Activated CD4-positive, alpha-beta T cell treated with anti-CD3 and anti-CD28 coated beads, Interleukin-2, amount 10 ng/mL, durations not matched to agents 24 days and 14 days (primary cell): ENCODE measurements around the gene HOXB6. TPM values are rescaled to one million over a fixed set of nuclear protein-coding genes. Genes with fewer than 3 reads are reported as not detected.

Source experiments
- DNase-seq: peaks from one replicate; pipeline ENCODE4 v3.0.0; 2022
- H3K27ac Mint-ChIP-seq: one replicate; pipeline ENCODE4 v1.8.0; 2022; ENCODE audit warnings: mild to moderate bottlenecking, mixed read lengths
- H3K27me3 Mint-ChIP-seq: one replicate; pipeline ENCODE4 v1.8.0; 2022; ENCODE audit warnings: mixed read lengths
- H3K36me3 Mint-ChIP-seq: one replicate; pipeline ENCODE4 v1.8.0; 2022; ENCODE audit warnings: low read depth, mild to moderate bottlenecking, mixed read lengths
- H3K4me1 Mint-ChIP-seq: one replicate; pipeline ENCODE4 v1.8.0; 2021; ENCODE audit warnings: mixed read lengths
- H3K4me3 Mint-ChIP-seq: one replicate; pipeline ENCODE4 v1.8.0; 2022; ENCODE audit warnings: mild to moderate bottlenecking, moderate library complexity, mixed read lengths
- H3K9me3 Mint-ChIP-seq: one replicate; pipeline ENCODE4 v1.8.0; 2021; ENCODE audit warnings: mixed read lengths
- intact Hi-C: fragments of 100-400 bp; cut with micrococcal nuclease; formaldehyde crosslinking; loops from one replicate; pipeline ENCODE4 v1.15.1; 2023
- total RNA-seq: library from RNA; stranded (reverse); gene quantifications from 2 replicates; pipeline ENCODE4 v1.2.3, GENCODE V29; 2022

Gene HOXB6
- total RNA-seq, 1 donor from 2014 or later, result 0.33 TPM

DNA sequence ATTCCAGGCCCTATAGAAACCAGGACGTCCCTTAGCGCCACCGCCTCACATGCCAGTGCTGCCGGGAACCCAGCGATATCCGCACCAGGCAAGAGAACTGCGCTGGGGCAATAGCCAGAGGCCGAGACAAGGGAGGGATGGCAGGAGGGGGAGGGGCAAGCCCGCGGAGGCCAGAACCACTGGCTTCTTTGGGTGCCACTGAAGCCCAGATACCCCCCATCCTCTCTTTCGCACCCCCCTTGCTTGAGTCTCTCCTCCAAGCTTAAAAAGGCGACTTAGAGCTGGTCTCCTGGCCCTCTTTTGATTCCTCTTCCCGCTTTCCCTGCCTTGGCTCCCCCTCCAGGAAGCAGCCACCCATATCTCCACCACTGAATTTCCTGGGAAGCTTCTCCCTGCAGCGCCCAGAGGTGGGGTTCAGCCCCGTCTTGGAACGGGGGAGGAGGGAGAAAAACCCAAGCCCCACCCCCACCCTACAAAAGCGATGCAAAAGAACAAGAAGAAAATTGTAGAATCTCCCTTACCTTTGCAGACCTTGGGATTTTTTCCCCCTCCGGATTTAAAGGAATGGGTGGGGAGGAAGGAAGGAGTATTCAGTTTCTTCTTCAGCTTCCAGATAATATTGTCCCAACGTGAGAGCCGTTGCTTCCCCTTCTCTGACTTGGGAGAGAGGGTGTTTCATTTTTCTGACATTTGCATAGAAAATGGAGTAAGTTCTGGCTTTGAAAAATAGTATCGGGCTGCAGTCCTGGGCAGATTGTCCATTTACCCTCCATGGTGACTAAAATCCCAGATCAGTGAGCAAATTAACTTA is 622 bp downstream of the HOXB6 start:
- intact Hi-C loops, result no loop called here
- H3K27ac Mint-ChIP-seq, result no peak overlapping the region
- H3K4me1 Mint-ChIP-seq, result peaks cover 19% of the 10 kb centered on the region
- H3K4me3 Mint-ChIP-seq, result no peak overlapping the region
- H3K27me3 Mint-ChIP-seq, result peaks cover 87% of the 10 kb centered on the region
- H3K9me3 Mint-ChIP-seq, result no peaks in the 10 kb centered on the region
- no peaks in the 10 kb centered on the region for H3K36me3 Mint-ChIP-seq
- no peak for DNase-seq

DNA sequence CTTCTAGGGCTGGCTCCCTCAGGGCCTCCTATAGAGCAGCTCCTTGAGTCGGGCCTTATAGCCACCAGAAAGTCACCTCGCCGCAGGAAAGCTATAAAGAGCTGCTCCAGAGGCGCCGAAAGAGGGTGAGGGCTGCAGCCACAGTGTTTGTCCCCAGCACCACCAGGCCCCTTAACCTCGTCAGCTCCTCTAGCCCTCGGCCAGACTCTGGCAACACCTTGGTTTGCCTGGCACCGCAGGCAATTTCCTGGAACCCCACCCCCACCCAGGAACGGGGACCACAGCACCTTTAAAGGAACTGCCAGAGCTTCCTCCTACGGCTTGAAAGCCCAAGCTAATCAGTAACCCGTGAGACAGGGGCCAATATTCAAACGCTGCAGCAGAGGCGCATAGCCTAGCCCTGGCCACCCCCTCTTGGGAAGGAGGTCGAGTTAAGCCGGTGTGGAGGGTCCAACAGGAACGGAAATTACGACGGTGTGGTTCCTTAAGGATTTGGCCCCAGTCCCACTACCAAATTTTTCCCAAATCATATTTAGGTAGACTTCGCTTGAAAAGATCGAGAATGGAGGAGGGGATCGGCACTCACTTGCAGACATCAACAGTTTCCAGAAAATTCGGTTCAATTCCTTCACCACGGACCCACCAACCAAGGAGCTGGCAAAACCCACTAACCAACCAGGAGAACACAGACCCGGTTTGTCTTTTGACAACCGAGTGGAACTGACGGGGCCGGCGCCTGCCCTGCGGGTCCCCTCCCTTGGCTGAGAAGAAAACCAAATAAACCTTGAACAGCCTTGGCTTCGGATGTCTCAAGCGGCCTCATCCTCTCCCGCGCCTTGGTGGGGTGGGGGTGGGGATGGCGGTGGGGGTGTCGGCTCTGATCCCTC is 3.0 kb downstream of the HOXB6 start:
- no peak overlapping the region for H3K4me3 Mint-ChIP-seq
- H3K4me1 Mint-ChIP-seq, result peaks cover 36% of the 10 kb centered on the region
- H3K27me3 Mint-ChIP-seq, result peaks cover 90% of the 10 kb centered on the region
- intact Hi-C loops, result no loop called here
- no peaks in the 10 kb centered on the region for H3K9me3 Mint-ChIP-seq
- H3K27ac Mint-ChIP-seq, result no peak overlapping the region
- DNase-seq, result no peak
- no peaks in the 10 kb centered on the region for H3K36me3 Mint-ChIP-seq

DNA sequence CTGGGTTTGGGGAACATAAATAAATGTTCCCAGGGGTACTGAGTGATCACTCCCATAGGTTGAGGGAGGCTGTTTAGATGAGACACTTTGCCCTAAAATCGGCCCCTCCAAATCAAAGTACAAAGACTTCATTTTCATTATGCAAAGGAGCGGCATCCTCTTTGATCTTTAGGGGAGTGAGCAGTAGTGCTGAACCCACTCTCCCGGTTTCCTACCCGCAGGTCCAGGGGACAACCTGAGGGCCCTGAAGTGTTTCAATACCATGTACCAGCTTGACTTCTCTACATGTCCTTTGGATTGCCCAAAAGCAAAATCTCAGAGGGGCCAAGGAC is 3.6 kb downstream of the HOXB6 start:
- Mint-ChIP-seq H3K27ac (no peak overlapping the region), H3K27me3 (peaks cover 91% of the 10 kb centered on the region), H3K9me3 (no peaks in the 10 kb centered on the region), H3K36me3 (no peaks in the 10 kb centered on the region), H3K4me3 (no peak overlapping the region), H3K4me1 (peaks cover 42% of the 10 kb centered on the region)
- intact Hi-C loops, result no loop called here
- DNase-seq, result no peak

DNA sequence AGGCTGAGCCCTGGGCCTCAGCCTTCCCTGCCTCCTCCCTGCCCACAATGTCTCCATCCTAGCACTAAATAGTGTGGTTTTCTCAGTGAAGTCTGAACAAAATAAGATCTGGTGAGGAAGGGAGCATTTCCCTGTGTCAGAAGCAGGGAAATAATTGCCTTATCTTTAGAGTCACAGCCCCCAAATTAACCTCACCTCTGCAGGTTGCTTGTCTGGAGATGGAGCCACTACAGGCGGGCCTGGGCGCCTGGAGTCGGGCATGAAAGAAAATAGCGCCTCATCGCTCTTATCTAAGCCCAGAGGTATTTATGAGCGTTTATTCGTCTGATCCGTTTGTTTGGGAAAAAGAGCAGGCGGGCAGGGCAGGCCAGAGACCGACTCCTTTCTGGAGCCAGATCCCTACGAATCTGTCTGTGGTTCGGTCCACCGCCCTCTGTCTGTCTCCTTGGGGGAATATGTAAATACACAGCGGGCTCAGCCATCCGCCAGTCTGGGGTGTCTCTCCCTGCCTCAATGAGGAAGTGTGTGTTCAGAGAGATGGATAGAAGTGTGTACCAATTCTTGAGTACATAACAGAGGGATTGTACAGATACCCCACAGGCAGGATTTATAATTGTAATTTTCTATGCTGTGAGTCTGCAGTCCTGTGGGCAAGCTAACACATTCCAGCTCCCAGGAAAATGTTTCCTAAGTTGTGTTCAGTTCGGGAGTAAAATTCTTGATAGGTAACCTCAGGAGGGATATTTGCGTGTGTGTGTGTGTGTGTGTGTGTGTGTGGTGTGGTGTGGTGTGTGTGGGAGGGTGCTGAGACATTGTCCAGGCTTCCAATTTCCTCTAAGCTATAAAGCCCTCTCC is 4.3 kb downstream of the HOXB6 start:
- intact Hi-C loops, result no loop called here
- Mint-ChIP-seq H3K9me3 (no peaks in the 10 kb centered on the region), H3K4me3 (no peak overlapping the region), H3K27ac (no peak overlapping the region), H3K4me1 (peaks cover 44% of the 10 kb centered on the region), H3K36me3 (no peaks in the 10 kb centered on the region), H3K27me3 (peaks cover 93% of the 10 kb centered on the region)
- DNase-seq, result no peak

DNA sequence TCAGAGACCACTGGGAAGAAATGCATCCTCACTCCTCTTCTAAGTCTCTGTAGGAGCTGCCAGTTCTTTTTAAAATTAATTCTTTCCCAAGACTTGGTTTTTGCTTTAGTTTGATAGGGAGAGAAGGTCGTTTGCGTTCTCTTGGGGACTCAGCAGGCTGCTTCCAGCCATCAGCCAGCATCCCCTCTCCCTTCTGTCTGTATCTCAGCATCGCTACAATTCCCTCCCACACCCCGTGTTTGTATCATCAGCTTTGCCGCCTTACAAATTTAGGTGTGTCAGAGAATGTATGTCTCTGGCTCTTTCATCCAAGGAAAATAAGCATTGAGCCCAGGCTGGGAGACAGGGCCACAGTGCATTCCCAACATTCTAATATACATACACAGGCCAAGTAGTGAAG is 5.4 kb downstream of the HOXB6 start:
- no peaks in the 10 kb centered on the region for H3K36me3 Mint-ChIP-seq
- H3K27ac Mint-ChIP-seq, result no peak overlapping the region
- H3K4me3 Mint-ChIP-seq, result no peak overlapping the region
- peaks cover 42% of the 10 kb centered on the region for H3K4me1 Mint-ChIP-seq
- H3K9me3 Mint-ChIP-seq, result no peaks in the 10 kb centered on the region
- H3K27me3 Mint-ChIP-seq, result peaks cover 90% of the 10 kb centered on the region
- DNase-seq, result no peak
- intact Hi-C loops, result loop anchor here (5.0 to 10.0 kb wide), 4 partner anchors 123 to 495 kb away; partner anchors contain the start of genes CBX1, PRAC1, PRAC2 and SNX11

DNA sequence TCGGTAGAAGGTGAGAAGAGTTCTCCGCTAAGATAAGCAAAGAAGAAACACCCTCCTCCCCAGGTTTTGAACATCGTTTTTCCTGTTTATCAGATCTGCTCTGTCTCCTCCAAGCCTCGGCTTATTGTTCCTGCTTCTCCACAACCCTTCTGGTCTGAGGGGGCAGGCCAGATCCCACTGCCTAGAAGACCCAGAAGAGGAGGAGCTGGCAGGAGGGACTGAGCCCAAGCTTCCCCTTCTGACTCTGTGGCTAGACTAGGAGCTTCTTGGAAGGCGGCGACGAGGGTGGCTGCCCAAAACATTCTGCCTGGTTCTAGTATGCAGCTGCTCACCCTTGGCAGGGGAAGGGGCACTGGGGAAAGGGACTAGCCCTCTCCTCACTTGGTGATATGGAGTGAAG is 6.0 kb downstream of the HOXB6 start:
- intact Hi-C loops, result loop anchor here (5.0 to 10.0 kb wide), 4 partner anchors 124 to 494 kb away; partner anchors contain the start of genes CBX1, PRAC1, PRAC2 and SNX11
- H3K27me3 Mint-ChIP-seq, result peaks cover 90% of the 10 kb centered on the region
- H3K27ac Mint-ChIP-seq, result no peak overlapping the region
- H3K4me3 Mint-ChIP-seq, result peak overlapping the region; percentile 71
- H3K4me1 Mint-ChIP-seq, result peaks cover 45% of the 10 kb centered on the region
- H3K36me3 Mint-ChIP-seq, result no peaks in the 10 kb centered on the region
- no peaks in the 10 kb centered on the region for H3K9me3 Mint-ChIP-seq
- no peak for DNase-seq

DNA sequence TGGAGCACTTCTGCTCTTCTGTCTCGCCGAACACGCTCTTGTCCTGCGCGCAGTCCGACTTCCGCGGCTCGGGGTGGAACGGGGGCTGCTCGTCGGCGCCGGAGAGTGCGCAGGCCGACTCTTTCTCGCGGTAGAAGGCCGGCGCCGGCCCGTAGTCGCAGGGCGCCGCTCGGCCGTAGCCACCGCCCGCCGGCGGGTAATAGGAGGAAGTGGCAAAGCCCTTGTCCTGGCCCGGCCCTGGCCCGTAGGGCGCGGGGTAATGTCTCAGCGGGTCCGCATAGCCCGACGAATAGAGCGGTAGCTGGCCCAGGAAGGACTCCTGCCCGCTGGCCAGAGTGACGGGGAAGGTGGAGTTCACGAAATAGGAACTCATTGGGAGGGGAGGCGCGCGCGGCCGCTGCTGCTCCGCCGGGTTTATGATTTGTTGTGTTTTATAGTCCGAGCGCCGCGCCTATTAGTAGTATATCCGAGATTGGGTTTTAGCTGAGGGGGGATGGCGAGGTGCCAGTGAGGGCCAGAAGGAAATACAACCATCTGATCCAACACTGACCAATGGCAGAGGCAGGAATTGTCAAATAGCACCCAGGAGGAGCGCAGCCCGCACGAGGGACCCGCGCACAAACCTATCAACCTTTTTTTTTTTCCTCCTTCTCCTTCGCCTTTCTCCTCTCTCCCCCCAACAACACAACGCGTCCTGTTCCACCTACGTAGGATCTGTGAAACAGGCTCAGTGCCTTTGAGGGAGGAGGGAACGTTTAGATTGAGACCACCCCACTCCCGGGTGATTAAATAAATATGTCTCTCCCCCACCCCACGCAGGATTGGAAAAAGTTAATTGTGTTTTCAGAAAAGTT is 6.8 kb downstream of the HOXB6 start:
- Mint-ChIP-seq H3K27me3 (peaks cover 89% of the 10 kb centered on the region), H3K36me3 (no peaks in the 10 kb centered on the region), H3K4me1 (peaks cover 46% of the 10 kb centered on the region), H3K9me3 (no peaks in the 10 kb centered on the region), H3K27ac (peak overlapping the region; percentile 34), H3K4me3 (peak overlapping the region; percentile 71)
- intact Hi-C loops, result loop anchor here (1.0 to 10.0 kb wide), 6 partner anchors 13 to 493 kb away; partner anchors contain the start of genes CBX1, HOXB7, PRAC1 and PRAC2
- DNase-seq, result peak; percentile 86

DNA sequence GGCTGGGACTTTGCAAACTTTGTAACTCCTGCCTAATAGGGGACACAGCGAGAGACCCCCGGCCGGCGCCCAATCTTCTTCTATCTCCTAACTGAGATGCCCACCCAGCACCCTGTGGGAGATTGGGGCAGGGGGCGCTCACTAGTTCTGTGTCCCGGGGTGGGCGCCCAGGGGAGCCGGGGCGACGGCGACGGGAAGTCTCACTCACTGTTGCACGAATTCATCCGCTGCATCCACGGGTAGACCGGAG is 7.3 kb downstream of the HOXB6 start:
- peak overlapping the region; percentile 71 for H3K4me3 Mint-ChIP-seq
- H3K4me1 Mint-ChIP-seq, result peaks cover 46% of the 10 kb centered on the region
- H3K36me3 Mint-ChIP-seq, result no peaks in the 10 kb centered on the region
- intact Hi-C loops, result loop anchor here (1.0 to 10.0 kb wide), 6 partner anchors 13 to 493 kb away; partner anchors contain the start of genes CBX1, HOXB7, PRAC1 and PRAC2
- no peaks in the 10 kb centered on the region for H3K9me3 Mint-ChIP-seq
- peak overlapping the region; percentile 34 for H3K27ac Mint-ChIP-seq
- no peak for DNase-seq
- peaks cover 89% of the 10 kb centered on the region for H3K27me3 Mint-ChIP-seq

DNA sequence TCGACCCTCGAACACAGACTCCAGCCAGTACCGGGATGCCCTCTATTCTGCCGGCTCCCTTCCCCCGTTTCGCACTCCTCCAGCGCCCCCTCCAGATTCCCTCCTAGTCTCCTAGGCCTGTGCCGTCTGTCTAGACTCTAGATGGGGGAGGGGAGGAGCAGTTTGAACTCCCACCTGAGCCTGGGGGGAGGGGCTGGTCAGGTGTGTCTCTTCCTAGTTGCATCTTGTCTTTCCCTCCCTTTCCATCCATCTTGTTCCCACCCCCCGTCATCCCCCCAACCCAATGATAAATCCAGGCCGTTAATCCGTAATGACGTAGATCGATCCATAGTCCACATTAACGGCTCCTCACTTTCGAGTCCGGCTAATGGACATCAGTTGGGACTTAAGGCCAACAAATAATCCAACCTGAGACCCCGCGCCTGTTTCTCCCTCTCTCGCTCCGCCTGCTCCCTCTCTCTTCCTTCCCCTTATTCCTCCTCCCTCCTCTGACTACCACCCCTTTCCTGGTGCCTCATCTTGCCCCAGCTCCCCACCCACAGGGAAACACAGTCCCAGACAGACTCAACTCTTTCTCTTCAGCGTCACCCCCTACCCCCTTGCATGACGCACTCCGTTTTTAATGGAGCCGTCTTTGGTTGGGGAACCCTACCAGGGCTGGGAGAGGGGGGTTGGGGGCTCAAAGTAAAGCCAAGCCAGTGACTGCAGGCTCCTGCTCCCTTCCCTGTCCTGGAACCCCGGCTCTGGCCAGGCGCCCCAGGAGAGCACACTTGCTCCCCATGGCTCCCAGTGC is 7.9 kb downstream of the HOXB6 start:
- peaks cover 44% of the 10 kb centered on the region for H3K4me1 Mint-ChIP-seq
- DNase-seq, result no peak
- intact Hi-C loops, result loop anchor here (1.0 to 10.0 kb wide), 6 partner anchors 14 to 492 kb away; partner anchors contain the start of genes CBX1, HOXB7, PRAC1 and PRAC2
- peak overlapping the region; percentile 81 for H3K27ac Mint-ChIP-seq
- H3K27me3 Mint-ChIP-seq, result peaks cover 89% of the 10 kb centered on the region
- H3K4me3 Mint-ChIP-seq, result peak overlapping the region; percentile 71
- no peaks in the 10 kb centered on the region for H3K36me3 Mint-ChIP-seq
- H3K9me3 Mint-ChIP-seq, result no peaks in the 10 kb centered on the region

DNA sequence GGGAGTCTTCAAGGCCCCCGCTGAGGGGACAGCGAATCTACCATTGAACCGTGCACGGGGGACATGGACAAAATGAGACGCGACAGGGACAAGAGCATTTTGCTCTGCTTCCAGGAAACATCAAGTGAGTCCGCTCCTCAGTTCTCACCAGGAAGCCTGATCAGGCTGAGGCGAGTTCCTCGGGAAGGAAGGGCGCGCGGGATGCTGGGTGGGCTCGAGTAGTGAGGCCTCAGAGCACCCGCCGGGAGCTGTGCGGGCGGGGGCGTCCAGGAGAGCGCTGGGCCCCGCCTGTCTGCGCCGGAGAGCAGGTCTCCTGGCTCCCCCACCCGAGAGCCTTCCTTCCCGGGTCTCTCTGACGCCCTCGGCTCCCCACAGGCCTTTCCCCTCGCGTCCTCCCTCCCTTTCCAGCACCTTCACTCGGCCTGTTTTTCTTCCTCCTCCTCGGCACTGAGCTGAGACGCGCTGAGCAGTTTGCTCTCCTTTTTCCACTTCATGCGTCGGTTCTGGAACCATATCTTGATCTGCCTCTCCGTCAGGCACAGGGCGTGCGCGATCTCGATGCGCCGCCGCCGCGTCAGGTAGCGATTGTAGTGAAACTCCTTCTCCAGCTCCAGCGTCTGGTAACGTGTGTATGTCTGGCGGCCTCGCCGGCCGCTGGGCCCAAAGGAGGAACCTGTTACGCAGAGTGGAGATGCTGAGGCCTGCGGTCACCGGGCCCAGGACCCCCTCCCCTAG is 8.6 kb downstream of the HOXB6 start:
- H3K36me3 Mint-ChIP-seq, result no peaks in the 10 kb centered on the region
- no peak overlapping the region for H3K27ac Mint-ChIP-seq
- intact Hi-C loops, result loop anchor here (2.0 to 10.0 kb wide), 5 partner anchors 15 to 491 kb away; partner anchors contain the start of genes CBX1, HOXB7, PRAC1 and PRAC2
- H3K27me3 Mint-ChIP-seq, result peaks cover 89% of the 10 kb centered on the region
- peak overlapping the region; percentile 71 for H3K4me3 Mint-ChIP-seq
- peak; percentile 85 for DNase-seq
- peaks cover 42% of the 10 kb centered on the region for H3K4me1 Mint-ChIP-seq
- no peaks in the 10 kb centered on the region for H3K9me3 Mint-ChIP-seq

DNA sequence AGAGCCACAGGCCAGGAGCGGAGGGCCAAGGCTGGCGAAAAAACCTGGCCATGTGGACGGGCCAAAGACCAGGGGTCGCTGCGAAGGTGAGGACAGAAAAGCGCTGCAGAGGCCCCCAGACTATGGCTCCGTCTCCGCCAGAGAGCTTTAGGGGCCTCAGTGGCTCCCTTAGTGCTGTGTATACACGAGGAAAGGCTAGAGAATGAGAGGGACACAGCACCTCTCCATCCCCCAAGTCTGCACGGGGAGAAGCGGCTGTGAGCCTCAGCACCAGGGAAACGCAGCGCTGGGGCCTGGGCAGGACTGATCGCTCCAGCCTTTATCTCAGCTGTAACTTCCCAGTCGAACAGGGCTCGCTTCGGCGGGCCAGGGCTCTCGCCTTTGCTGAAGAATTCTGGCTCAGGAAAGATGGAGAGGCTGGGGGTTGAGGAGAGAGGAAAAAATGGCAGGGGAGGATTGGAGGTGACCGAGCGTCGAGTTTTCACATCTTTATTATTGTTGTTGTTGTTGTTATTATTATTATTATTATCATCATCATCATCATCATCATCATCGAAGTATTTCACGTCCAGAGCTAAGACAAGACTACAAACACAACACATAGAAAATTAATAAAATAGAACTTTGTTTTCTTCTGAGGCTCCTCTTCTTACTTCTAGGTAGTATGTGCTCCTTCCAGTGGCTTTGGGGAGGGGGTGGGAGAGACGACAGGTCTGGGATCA is 9.3 kb downstream of the HOXB6 start:
- DNase-seq, result no peak
- Mint-ChIP-seq H3K27me3 (peaks cover 87% of the 10 kb centered on the region), H3K9me3 (no peaks in the 10 kb centered on the region), H3K36me3 (no peaks in the 10 kb centered on the region), H3K27ac (no peak overlapping the region), H3K4me3 (peak overlapping the region; percentile 31), H3K4me1 (peaks cover 39% of the 10 kb centered on the region)
- intact Hi-C loops, result loop anchor here (5.0 to 10.0 kb wide), 4 partner anchors 127 to 491 kb away; partner anchors contain the start of genes CBX1, PRAC1, PRAC2 and SNX11
